GM23338 (cell line): ENCODE measurements around the gene SLC6A5. TPM values are rescaled to one million over a fixed set of nuclear protein-coding genes. Genes with fewer than 3 reads are reported as not detected.

ENCODE experiments used
- ATAC-seq: fragments of 200-7000 bp; cut with Tn5 transposase; 3 replicates; pipeline ENCODE4 v1.9.1; 2020
- DNase-seq: peaks from one replicate; pipeline ENCODE4 v3.0.0-alpha.2; 2015; ENCODE audit warnings: low spot score
- H2AFZ ChIP-seq: fragments of 200-600 bp; sonication (generic); 2 replicates; pipeline ENCODE4 v1.8.0; 2016; ENCODE audit warnings: antibody characterized with exemption, mild to moderate bottlenecking, moderate library complexity
- H3F3A ChIP-seq: fragments of 200-600 bp; sonication (generic); replicated peaks from 2 replicates; pipeline ENCODE4 v1.8.0; 2017; ENCODE audit warnings: antibody characterized with exemption, mixed run types, low read depth
- H3K27ac ChIP-seq: fragments of 200-600 bp; sonication (generic); 2 replicates; pipeline ENCODE4 v1.6.1; 2016; ENCODE audit warnings: low read depth
- H3K27me3 ChIP-seq: fragments of 200-600 bp; sonication (generic); 2 replicates; pipeline ENCODE4 v1.8.0; 2016; ENCODE audit warnings: mild to moderate bottlenecking, mixed run types, moderate library complexity; ENCODE audit not compliant: insufficient read depth
- H3K36me3 ChIP-seq: fragments of 200-600 bp; sonication (generic); 2 replicates; pipeline ENCODE4 v1.8.0; 2016; ENCODE audit warnings: mild to moderate bottlenecking; ENCODE audit not compliant: insufficient read depth
- H3K4me1 ChIP-seq: fragments of 200-600 bp; sonication (generic); 2 replicates; pipeline ENCODE4 v1.8.0; 2016; ENCODE audit warnings: mild to moderate bottlenecking, moderate library complexity; ENCODE audit not compliant: insufficient read depth
- H3K4me2 ChIP-seq: fragments of 200-600 bp; sonication (generic); 2 replicates; pipeline ENCODE4 v1.7.1; 2017; ENCODE audit warnings: mixed run types
- H3K4me3 ChIP-seq: fragments of 200-600 bp; sonication (generic); 2 replicates; pipeline ENCODE4 v1.6.1; 2016; ENCODE audit warnings: mixed run types
- H3K79me2 ChIP-seq: fragments of 200-600 bp; sonication (generic); replicated peaks from 2 replicates; pipeline ENCODE4 v1.8.0; 2017; ENCODE audit warnings: mild to moderate bottlenecking; ENCODE audit not compliant: insufficient read depth
- H3K9me2 ChIP-seq: fragments of 200-600 bp; sonication (generic); 2 replicates; pipeline ENCODE4 v1.8.0; 2017; ENCODE audit not compliant: insufficient read depth
- H4K20me1 ChIP-seq: fragments of 200-600 bp; sonication (generic); replicated peaks from 2 replicates; pipeline ENCODE4 v1.8.0; 2017; ENCODE audit warnings: mild to moderate bottlenecking; ENCODE audit not compliant: insufficient read depth
- H3K27ac Mint-ChIP-seq: 2 replicates; pipeline ENCODE4 v1.8.0; 2020; ENCODE audit warnings: inconsistent platforms, mild to moderate bottlenecking, moderate library complexity, mixed read lengths
- H3K27me3 Mint-ChIP-seq: 3 replicates; pipeline ENCODE4 v1.8.0; 2022; ENCODE audit warnings: low read depth, mild to moderate bottlenecking, moderate library complexity, mixed read lengths, inconsistent platforms; ENCODE audit not compliant: insufficient read depth, poor library complexity
- H3K36me3 Mint-ChIP-seq: 3 replicates; pipeline ENCODE4 v1.8.0; 2021; ENCODE audit warnings: low read depth, mild to moderate bottlenecking, inconsistent platforms, moderate library complexity, mixed read lengths
- H3K4me1 Mint-ChIP-seq: 3 replicates; pipeline ENCODE4 v1.8.0; 2020; ENCODE audit warnings: mild to moderate bottlenecking, inconsistent platforms, mixed read lengths
- H3K4me3 Mint-ChIP-seq: 3 replicates; pipeline ENCODE4 v1.8.0; 2021; ENCODE audit warnings: moderate library complexity, mild to moderate bottlenecking, inconsistent platforms, mixed read lengths
- H3K9me3 Mint-ChIP-seq: 3 replicates; pipeline ENCODE4 v1.8.0; 2020; ENCODE audit warnings: moderate library complexity, mild to moderate bottlenecking, inconsistent platforms, mixed read lengths
- CREB1 ChIP-seq: fragments of 250-450 bp; sonication (Bioruptor Pico); IDR thresholded peaks from 2 replicates; pipeline ENCODE4 v1.5.0; 2020; ENCODE audit warnings: low read depth, mild to moderate bottlenecking, moderate library complexity
- CTCF ChIP-seq, 2 experiments: fragments of 200-600 bp in 1 of 2; sonication (generic) in 1 of 2; conservative IDR thresholded peaks; 2 replicates each; pipeline versions ENCODE4 v1.5.1 to v1.6.1; 2016 to 2017; ENCODE audit warnings: antibody characterized with exemption in 2 of 2, low read depth in 2 of 2, mild to moderate bottlenecking in 2 of 2, moderate library complexity in 1 of 2
- EZH2 ChIP-seq: fragments of 200-600 bp; sonication (generic); IDR thresholded peaks from one replicate; pipeline ENCODE4 v1.8.0; 2017; ENCODE audit warnings: antibody characterized with exemption, mild to moderate bottlenecking, low read depth; ENCODE audit not compliant: unreplicated experiment
- JUNB ChIP-seq: IDR thresholded peaks from one replicate; pipeline ENCODE4 v1.6.1; 2016; ENCODE audit warnings: antibody characterized with exemption; ENCODE audit not compliant: unreplicated experiment
- NANOG ChIP-seq: IDR thresholded peaks from 2 replicates; pipeline ENCODE4 v1.6.1; 2016; ENCODE audit warnings: antibody characterized with exemption, borderline replicate concordance
- POLR2AphosphoS5 ChIP-seq: IDR thresholded peaks from 2 replicates; pipeline ENCODE4 v1.6.1; 2016; ENCODE audit warnings: antibody characterized with exemption, low read depth
- REST ChIP-seq: IDR thresholded peaks from one replicate; pipeline ENCODE4 v1.6.1; 2018; ENCODE audit warnings: antibody characterized with exemption; ENCODE audit not compliant: unreplicated experiment
- ZNF114 ChIP-seq: fragments of 250-450 bp; sonication (Bioruptor Pico); IDR thresholded peaks from 2 replicates; pipeline ENCODE4 v1.5.0; 2020; ENCODE audit warnings: mild to moderate bottlenecking, moderate library complexity
- ZNF331 ChIP-seq: fragments of 250-450 bp; sonication (Bioruptor Pico); IDR thresholded peaks from 2 replicates; pipeline ENCODE4 v1.5.0; 2020; ENCODE audit warnings: low read depth, mild to moderate bottlenecking, moderate library complexity
- ZNF462 ChIP-seq: fragments of 250-450 bp; sonication (Bioruptor Pico); IDR thresholded peaks from 2 replicates; pipeline ENCODE4 v1.5.0; 2020; ENCODE audit warnings: mild to moderate bottlenecking, moderate library complexity
- polyA plus RNA-seq: library from polyadenylated mRNA; unstranded; fragments of >200 nt; fragmentation: Nextera tagmentation; extraction: Ambion mirVana; gene quantifications from 2 replicates; pipeline ENCODE4 v1.2.1, GENCODE V29; 2016
- total RNA-seq: library from RNA; depleted of rRNA; stranded (reverse); fragments of >200 nt; shearing (Covaris generic); gene quantifications from 2 replicates; pipeline ENCODE4 v1.2.3, GENCODE V29; 2014

Gene SLC6A5
- total and polyA plus RNA-seq, 2 experiments from 2014 or later = not detected

GRCh38 chr11:20639688-20640087 is 40.3 kb downstream of the SLC6A5 start:
- DNase-seq = no peak
- peaks cover 21% of the 10 kb centered on the region for H3K4me1 Mint-ChIP-seq
- H3K9me3 Mint-ChIP-seq = no peaks in the 10 kb centered on the region; the same call in 2 of the 3 replicates
- H3K4me1 ChIP-seq = peaks cover 7% of the 10 kb centered on the region; the same call in 1 of the 2 replicates
- H2AFZ ChIP-seq = no peak overlapping the region
- no peak overlapping the region for H3K27ac Mint-ChIP-seq
- no peaks in the 10 kb centered on the region for H3F3A ChIP-seq
- H3K4me3 Mint-ChIP-seq = no peak overlapping the region
- peaks cover 6% of the 10 kb centered on the region for H3K27me3 Mint-ChIP-seq
- no peak overlapping the region for H3K4me2 ChIP-seq
- ATAC-seq = no peak
- no peaks in the 10 kb centered on the region for H3K9me2 ChIP-seq
- no peaks in the 10 kb centered on the region for H4K20me1 ChIP-seq
- no peak overlapping the region for H3K27ac ChIP-seq
- no peaks in the 10 kb centered on the region for H3K36me3 ChIP-seq
- H3K4me3 ChIP-seq = no peak overlapping the region
- TF ChIP-seq ZNF462 = no peak
- no peak for TF ChIP-seq CREB1
- no peak for TF ChIP-seq ZNF331 (CRISPR knock-in tag)
- TF ChIP-seq POLR2AphosphoS5 = no peak
- no peak for TF ChIP-seq NANOG
- no peak for TF ChIP-seq REST
- no peak for TF ChIP-seq EZH2
- TF ChIP-seq CTCF (conservative IDR thresholded peaks at IDR 0.05; ENCODE audit: low read depth in 2 of 2) = no peak
- no peak for TF ChIP-seq JUNB
- no peak for TF ChIP-seq ZNF114 (CRISPR knock-in tag)
- H3K27me3 ChIP-seq = no peaks in the 10 kb centered on the region
- H3K36me3 Mint-ChIP-seq = no peaks in the 10 kb centered on the region
- H3K79me2 ChIP-seq = no peaks in the 10 kb centered on the region
